ENCODE data around the gene DYDC1.

GRCh38 chr10:80323311-80323710, 33.2 kb downstream of the DYDC1 start:
- TF ChIP-seq SUZ12 (IDR thresholded peaks at IDR 0.05; ENCODE audit: low read depth, low read length) = no peak
- no peak for TF ChIP-seq POLR2A (IDR thresholded peaks at IDR 0.05; ENCODE audit: insufficient read depth in 1 of 2, low read depth in 2 of 2, low read length in 2 of 2)
- TF ChIP-seq SP5 (CRISPR knock-in tag; IDR thresholded peaks at IDR 0.05; ENCODE audit: borderline replicate concordance, low read depth) = no peak
- TF ChIP-seq CTCF (CRISPR knock-in tag; IDR thresholded peaks at IDR 0.05) = no peak
- TF ChIP-seq KDM4B (CRISPR knock-in tag; IDR thresholded peaks at IDR 0.05) = no peak

All from HepG2 (cell line).